Measurements from ENCODE around the gene PDE4D.

The PDE4D gene

GRCh38 chr5:59238126-59238902 is 655.2 kb downstream of the PDE4D start:
- H3K4me3 ChIP-seq (ENCODE audit: low read depth, low read length): no peak overlapping the region
- TF ChIP-seq CTCF (IDR thresholded peaks at IDR 0.05; ENCODE audit: low read depth, low read length): no peak
- in situ Hi-C loops (cut with HindIII; ENCODE audit: low sequenced_read_pairs): no loop called here
- no peak for DNase-seq (ENCODE audit: low read depth, low spot score)

GRCh38 chr5:59236986-59237385 is 656.5 kb downstream of the PDE4D start:
- no peak overlapping the region for H3K4me3 ChIP-seq (ENCODE audit: low read depth, low read length)
- DNase-seq (ENCODE audit: low read depth, low spot score): peak; percentile 62
- TF ChIP-seq CTCF (IDR thresholded peaks at IDR 0.05; ENCODE audit: low read depth, low read length): no peak
- in situ Hi-C loops (cut with HindIII; ENCODE audit: low sequenced_read_pairs): no loop called here

- no peak for DNase-seq (ENCODE audit: low read depth, low spot score)
- TF ChIP-seq CTCF (IDR thresholded peaks at IDR 0.05; ENCODE audit: low read depth, low read length): no peak
- in situ Hi-C loops (cut with HindIII; ENCODE audit: low sequenced_read_pairs): no loop called here
- no peak overlapping the region for H3K4me3 ChIP-seq (ENCODE audit: low read depth, low read length)
Measured at GRCh38 chr5:59236448-59236847, 657.1 kb downstream of the PDE4D start.

GRCh38 chr5:59234236-59234635 is 659.3 kb downstream of the PDE4D start:
- DNase-seq (ENCODE audit: low read depth, low spot score): no peak
- no peak for TF ChIP-seq CTCF (IDR thresholded peaks at IDR 0.05; ENCODE audit: low read depth, low read length)
- H3K4me3 ChIP-seq (ENCODE audit: low read depth, low read length): no peak overlapping the region
- in situ Hi-C loops (cut with HindIII; ENCODE audit: low sequenced_read_pairs): no loop called here

GRCh38 chr5:59231221-59231931 is 662.1 kb downstream of the PDE4D start:
- no peak for TF ChIP-seq CTCF (IDR thresholded peaks at IDR 0.05; ENCODE audit: low read depth, low read length)
- H3K4me3 ChIP-seq (ENCODE audit: low read depth, low read length): no peak overlapping the region
- in situ Hi-C loops (cut with HindIII; ENCODE audit: low sequenced_read_pairs): no loop called here
- no peak for DNase-seq (ENCODE audit: low read depth, low spot score)

GRCh38 chr5:59222687-59223511 is 670.6 kb downstream of the PDE4D start:
- TF ChIP-seq CTCF (IDR thresholded peaks at IDR 0.05; ENCODE audit: low read depth, low read length): no peak
- no peak for DNase-seq (ENCODE audit: low read depth, low spot score)
- in situ Hi-C loops (cut with HindIII; ENCODE audit: low sequenced_read_pairs): no loop called here
- H3K4me3 ChIP-seq (ENCODE audit: low read depth, low read length): no peak overlapping the region

Measured in astrocyte of the spinal cord (primary cell).